Neural progenitor cell (in vitro differentiated cells): Measurements from ENCODE around the gene CAD. TPM values are rescaled to one million over a fixed set of nuclear protein-coding genes. Genes with fewer than 3 reads are reported as not detected.
A peak's percentile ranks its signal among the peaks of the same experiment; 100 is the strongest.

Experiments used
- DNase-seq: peaks from one replicate; pipeline ENCODE4 v3.0.0-alpha.2; 2016; ENCODE audit warnings: low spot score
- H2AFZ ChIP-seq: fragments of 200-600 bp; sonication (generic); replicated peaks from 2 replicates; pipeline ENCODE4 v1.6.1; 2016; ENCODE audit warnings: antibody characterized with exemption
- H3F3A ChIP-seq: fragments of 200-600 bp; sonication (generic); 2 replicates; pipeline ENCODE4 v1.6.1; 2016; ENCODE audit warnings: antibody characterized with exemption, low read depth
- H3K27ac ChIP-seq: fragments of 200-600 bp; sonication (generic); 2 replicates; pipeline ENCODE4 v1.5.1; 2016; ENCODE audit warnings: mild to moderate bottlenecking
- H3K27me3 ChIP-seq: fragments of 200-600 bp; sonication (generic); 2 replicates; pipeline ENCODE4 v1.6.1; 2016; ENCODE audit warnings: mild to moderate bottlenecking, moderate library complexity
- H3K36me3 ChIP-seq: fragments of 200-600 bp; sonication (generic); 2 replicates; pipeline ENCODE4 v1.5.1; 2016
- H3K4me1 ChIP-seq: fragments of 200-600 bp; sonication (generic); 2 replicates; pipeline ENCODE4 v1.6.1; 2016; ENCODE audit warnings: mixed run types
- H3K4me2 ChIP-seq: fragments of 200-600 bp; sonication (generic); 2 replicates; pipeline ENCODE4 v1.6.1; 2016
- H3K4me3 ChIP-seq: fragments of 200-600 bp; sonication (generic); 2 replicates; pipeline ENCODE4 v1.5.1; 2016
- H3K79me2 ChIP-seq: fragments of 200-600 bp; sonication (generic); 2 replicates; pipeline ENCODE4 v1.6.1; 2016; ENCODE audit warnings: low read depth
- H3K9ac ChIP-seq: fragments of 200-600 bp; sonication (generic); 2 replicates; pipeline ENCODE4 v1.6.1; 2016
- H3K9me3 ChIP-seq: fragments of 200-600 bp; sonication (generic); 2 replicates; pipeline ENCODE4 v1.5.1; 2016; ENCODE audit warnings: low read depth
- H4K20me1 ChIP-seq: fragments of 200-600 bp; sonication (generic); 2 replicates; pipeline ENCODE4 v1.6.1; 2016; ENCODE audit warnings: low read depth
- H3K27ac Mint-ChIP-seq: 3 replicates; pipeline ENCODE4 v1.8.0; 2021; ENCODE audit warnings: mixed read lengths
- H3K27me3 Mint-ChIP-seq: 2 replicates; pipeline ENCODE4 v1.8.0; 2022; ENCODE audit warnings: low read depth, mild to moderate bottlenecking, inconsistent platforms, moderate library complexity, mixed read lengths; ENCODE audit not compliant: insufficient read depth
- H3K36me3 Mint-ChIP-seq: 3 replicates; pipeline ENCODE4 v1.8.0; 2021; ENCODE audit warnings: mixed read lengths
- H3K4me1 Mint-ChIP-seq: 3 replicates; pipeline ENCODE4 v1.8.0; 2021; ENCODE audit warnings: mixed read lengths
- H3K4me3 Mint-ChIP-seq: 3 replicates; pipeline ENCODE4 v1.8.0; 2021; ENCODE audit warnings: mild to moderate bottlenecking, moderate library complexity, mixed read lengths
- H3K9me3 Mint-ChIP-seq: 3 replicates; pipeline ENCODE4 v1.8.0; 2020; ENCODE audit warnings: mixed read lengths
- CTCF ChIP-seq: fragments of 200-600 bp; sonication (generic); IDR thresholded peaks from 2 replicates; pipeline ENCODE4 v1.5.1; 2017; ENCODE audit warnings: antibody characterized with exemption, mild to moderate bottlenecking
- EZH2 ChIP-seq: fragments of 200-600 bp; sonication (generic); IDR thresholded peaks from 2 replicates; pipeline ENCODE4 v1.6.1; 2017; ENCODE audit warnings: antibody characterized with exemption, mild to moderate bottlenecking, moderate library complexity
- EZH2phosphoT487 ChIP-seq: fragments of 200-600 bp; sonication (generic); IDR thresholded peaks from 2 replicates; pipeline ENCODE4 v1.6.1; 2017; ENCODE audit warnings: antibody characterized with exemption
- total RNA-seq: library from RNA; depleted of rRNA; stranded (reverse); fragments of >200 nt; gene quantifications from 2 replicates; pipeline ENCODE4 v1.2.3, GENCODE V29; 2015; ENCODE audit warnings: low replicate concordance

Gene CAD
- total RNA-seq, 1 donor from 2014 or later: 26.5 TPM

GRCh38 chr2:27206346-27206745, 10.8 kb upstream of the CAD start:
- Histone ChIP-seq H3K4me1 (peaks cover 28% of the 10 kb centered on the region), H3K36me3 (no peaks in the 10 kb centered on the region)
- no peaks in the 10 kb centered on the region for H3K9me3 Mint-ChIP-seq

GRCh38 chr2:27208486-27209050, 8.6 kb upstream of the CAD start:
- peak overlapping the region; percentile 33 for H3K4me2 ChIP-seq
- H3K9ac ChIP-seq: peak overlapping the region; percentile 36
- peaks cover 6% of the 10 kb centered on the region for H4K20me1 ChIP-seq
- peaks cover 10% of the 10 kb centered on the region for H3K27me3 Mint-ChIP-seq
- no peak overlapping the region for H3K27ac Mint-ChIP-seq
- H3K79me2 ChIP-seq: peaks cover 54% of the 10 kb centered on the region
- H3K9me3 ChIP-seq: no peaks in the 10 kb centered on the region
- peak overlapping the region; percentile 38 for H3K27ac ChIP-seq
- H3K36me3 ChIP-seq: no peaks in the 10 kb centered on the region
- H3K4me3 Mint-ChIP-seq: no peak overlapping the region
- peak; percentile 60 for DNase-seq
- H2AFZ ChIP-seq: no peak overlapping the region
- no peaks in the 10 kb centered on the region for H3K9me3 Mint-ChIP-seq
- peaks cover 35% of the 10 kb centered on the region for H3K4me1 ChIP-seq
- H3K36me3 Mint-ChIP-seq: peaks cover 25% of the 10 kb centered on the region
- peaks cover 22% of the 10 kb centered on the region for H3K4me1 Mint-ChIP-seq
- no peaks in the 10 kb centered on the region for H3K27me3 ChIP-seq
- H3K4me3 ChIP-seq: peak overlapping the region; percentile 5
- TF ChIP-seq EZH2 (no peak), CTCF (no peak), EZH2phosphoT487 (no peak)
- peaks cover 26% of the 10 kb centered on the region for H3F3A ChIP-seq

More at GRCh38 chr2:27206346-27206745, 10.8 kb upstream of the CAD start:
- H3K9ac ChIP-seq: no peak overlapping the region
- H3K27me3 ChIP-seq: no peaks in the 10 kb centered on the region
- no peak overlapping the region for H3K27ac ChIP-seq
- no peak overlapping the region for H2AFZ ChIP-seq
- H4K20me1 ChIP-seq: peaks cover 6% of the 10 kb centered on the region
- H3K4me3 ChIP-seq: no peak overlapping the region
- H3K9me3 ChIP-seq: no peaks in the 10 kb centered on the region
- no peak for TF ChIP-seq EZH2phosphoT487
- no peak for TF ChIP-seq CTCF
- no peak for TF ChIP-seq EZH2
- no peak overlapping the region for H3K4me3 Mint-ChIP-seq
- peaks cover 10% of the 10 kb centered on the region for H3K4me1 Mint-ChIP-seq
- H3K4me2 ChIP-seq: no peak overlapping the region
- H3K79me2 ChIP-seq: peaks cover 42% of the 10 kb centered on the region
- no peak for DNase-seq
- H3K27ac Mint-ChIP-seq: no peak overlapping the region
- peaks cover 9% of the 10 kb centered on the region for H3F3A ChIP-seq
- peaks cover 29% of the 10 kb centered on the region for H3K36me3 Mint-ChIP-seq
- H3K27me3 Mint-ChIP-seq: peaks cover 12% of the 10 kb centered on the region

GRCh38 chr2:27209621-27210401, 7.4 kb upstream of the CAD start:
- Mint-ChIP-seq H3K27ac (no peak overlapping the region), H3K9me3 (no peaks in the 10 kb centered on the region), H3K27me3 (peaks cover 7% of the 10 kb centered on the region), H3K4me1 (peaks cover 23% of the 10 kb centered on the region), H3K4me3 (peak overlapping the region; percentile 78), H3K36me3 (peaks cover 22% of the 10 kb centered on the region)
- DNase-seq: no peak
- peak overlapping the region; percentile 33 for H3K4me2 ChIP-seq
- H4K20me1 ChIP-seq: peaks cover 6% of the 10 kb centered on the region
- no peak overlapping the region for H3K4me3 ChIP-seq
- no peaks in the 10 kb centered on the region for H3K27me3 ChIP-seq
- peaks cover 64% of the 10 kb centered on the region for H3K79me2 ChIP-seq
- no peak overlapping the region for H3K27ac ChIP-seq
- H3K36me3 ChIP-seq: no peaks in the 10 kb centered on the region
- TF ChIP-seq EZH2 (no peak), CTCF (no peak), EZH2phosphoT487 (no peak)
- H3K9ac ChIP-seq: no peak overlapping the region
- H2AFZ ChIP-seq: no peak overlapping the region
- no peaks in the 10 kb centered on the region for H3K9me3 ChIP-seq
- H3F3A ChIP-seq: peaks cover 26% of the 10 kb centered on the region
- H3K4me1 ChIP-seq: peaks cover 37% of the 10 kb centered on the region
